Activated CD8-positive, alpha-beta memory T cell treated with anti-CD3 and anti-CD28 coated beads, Interleukin-2, amount 50 U/mL, for 48 hours (primary cell): ENCODE results near the gene RAMACL.
"Not testable (repeated sequence)": the region's sequence is repeated elsewhere in the genome, so short reads cannot be mapped to it uniquely, and the experiment has no call there.

Source experiments
- DNase-seq: peaks from one replicate; pipeline ENCODE4 v3.0.0-alpha.2; 2020

The RAMACL gene

GRCh38 chr6:166586424-166587156 is at the start of gene RAMACL:
TSS of gene RAMACL (minus strand) at chr6:166586678. CDS start at chr6:166586477, 201 bp downstream.
- peak; percentile 62 for DNase-seq

GRCh38 chr6:166635013-166635970 is 48.8 kb upstream of the RAMACL start:
- DNase-seq: no peak

- not testable (repeated sequence) for DNase-seq
Observed at GRCh38 chr6:166634581-166634980, 48.1 kb upstream of the RAMACL start.

GRCh38 chr6:166633732-166634535 is 47.5 kb upstream of the RAMACL start:
- peak; percentile 43 for DNase-seq

- DNase-seq: peak; percentile 28
Observed at GRCh38 chr6:166632731-166633130, 46.3 kb upstream of the RAMACL start.

GRCh38 chr6:166630462-166630861 is 44.0 kb upstream of the RAMACL start:
- DNase-seq: no peak

- no peak for DNase-seq
Observed at GRCh38 chr6:166629628-166630027, 43.1 kb upstream of the RAMACL start.

- peak; percentile 72 for DNase-seq
Observed at GRCh38 chr6:166627875-166628801, 41.7 kb upstream of the RAMACL start.

GRCh38 chr6:166627033-166627874 is 40.8 kb upstream of the RAMACL start, which contains the start of gene RPS6KA2:
TSS of gene RPS6KA2 (minus strand) at chr6:166627251. CDS start at chr6:166627019, 232 bp downstream.
- DNase-seq: peak; percentile 99

GRCh38 chr6:166626177-166627032 is 39.9 kb upstream of the RAMACL start:
- DNase-seq: peak; percentile 66

- no peak for DNase-seq
Observed at GRCh38 chr6:166625356-166625755, 38.9 kb upstream of the RAMACL start.

- peak; percentile 41 for DNase-seq
Observed at GRCh38 chr6:166624275-166624674, 37.8 kb upstream of the RAMACL start.

GRCh38 chr6:166623318-166623717 is 36.8 kb upstream of the RAMACL start:
- DNase-seq: no peak

GRCh38 chr6:166621114-166621540 is 34.6 kb upstream of the RAMACL start:
- DNase-seq: no peak

GRCh38 chr6:166620478-166621113 is 34.1 kb upstream of the RAMACL start:
- DNase-seq: no peak

- no peak for DNase-seq
Observed at GRCh38 chr6:166619912-166620311, 33.4 kb upstream of the RAMACL start.

- DNase-seq: no peak
Observed at GRCh38 chr6:166618866-166619761, 32.6 kb upstream of the RAMACL start.

GRCh38 chr6:166618251-166618650 is 31.8 kb upstream of the RAMACL start:
- DNase-seq: no peak
